ENCODE measurements around the gene KNSTRN.

DNA sequence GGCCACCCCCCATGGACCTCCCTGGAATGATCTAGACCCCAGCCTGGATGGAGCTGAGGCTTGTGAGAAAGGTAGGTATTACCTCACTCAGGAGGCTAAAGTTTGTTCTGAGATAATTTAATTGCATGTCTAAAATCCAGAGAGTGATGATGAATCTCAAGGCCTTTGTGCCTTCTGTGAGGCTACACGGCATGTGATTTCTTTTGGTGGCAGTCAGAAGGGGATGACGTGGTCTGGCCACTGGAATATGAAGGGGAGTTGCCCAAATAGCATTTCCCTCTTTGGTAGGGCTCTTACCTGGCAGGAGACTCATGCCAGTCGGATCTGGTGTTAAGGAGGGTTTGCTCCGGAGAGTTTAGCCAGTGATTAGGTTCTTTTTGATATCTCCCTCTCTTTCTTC lies 60.7 kb downstream of the KNSTRN start:
- TF ChIP-seq, protein P1, sequence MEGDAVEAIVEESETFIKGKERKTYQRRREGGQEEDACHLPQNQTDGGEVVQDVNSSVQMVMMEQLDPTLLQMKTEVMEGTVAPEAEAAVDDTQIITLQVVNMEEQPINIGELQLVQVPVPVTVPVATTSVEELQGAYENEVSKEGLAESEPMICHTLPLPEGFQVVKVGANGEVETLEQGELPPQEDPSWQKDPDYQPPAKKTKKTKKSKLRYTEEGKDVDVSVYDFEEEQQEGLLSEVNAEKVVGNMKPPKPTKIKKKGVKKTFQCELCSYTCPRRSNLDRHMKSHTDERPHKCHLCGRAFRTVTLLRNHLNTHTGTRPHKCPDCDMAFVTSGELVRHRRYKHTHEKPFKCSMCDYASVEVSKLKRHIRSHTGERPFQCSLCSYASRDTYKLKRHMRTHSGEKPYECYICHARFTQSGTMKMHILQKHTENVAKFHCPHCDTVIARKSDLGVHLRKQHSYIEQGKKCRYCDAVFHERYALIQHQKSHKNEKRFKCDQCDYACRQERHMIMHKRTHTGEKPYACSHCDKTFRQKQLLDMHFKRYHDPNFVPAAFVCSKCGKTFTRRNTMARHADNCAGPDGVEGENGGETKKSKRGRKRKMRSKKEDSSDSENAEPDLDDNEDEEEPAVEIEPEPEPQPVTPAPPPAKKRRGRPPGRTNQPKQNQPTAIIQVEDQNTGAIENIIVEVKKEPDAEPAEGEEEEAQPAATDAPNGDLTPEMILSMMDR (IDR thresholded peaks at IDR 0.05; ENCODE audit: extremely low read depth in 1 of 2, insufficient read depth in 1 of 2, low read depth in 1 of 2, low read length in 2 of 2), result no peak
- TF ChIP-seq, protein P2, sequence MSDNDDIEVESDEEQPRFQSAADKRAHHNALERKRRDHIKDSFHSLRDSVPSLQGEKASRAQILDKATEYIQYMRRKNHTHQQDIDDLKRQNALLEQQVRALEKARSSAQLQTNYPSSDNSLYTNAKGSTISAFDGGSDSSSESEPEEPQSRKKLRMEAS (IDR thresholded peaks at IDR 0.05; ENCODE audit: insufficient read depth, insufficient read length), result no peak
- TF ChIP-seq POLR2A (IDR thresholded peaks at IDR 0.05; ENCODE audit: low read depth, low read length), result no peak
- no peak for TF ChIP-seq POLR2AphosphoS5 (IDR thresholded peaks at IDR 0.05; ENCODE audit: insufficient read depth, low read depth, low read length)
- TF ChIP-seq FOS (IDR thresholded peaks at IDR 0.05; ENCODE audit: borderline replicate concordance, insufficient read depth, low read length), result no peak
